Midbrain (tissue), 1 donor: ENCODE measurements around the gene VEPH1.

Experiments
- DNase-seq: peaks from one replicate; lab custom pipeline; 2025; lab: John Stamatoyannopoulos, UW

Gene VEPH1

DNA sequence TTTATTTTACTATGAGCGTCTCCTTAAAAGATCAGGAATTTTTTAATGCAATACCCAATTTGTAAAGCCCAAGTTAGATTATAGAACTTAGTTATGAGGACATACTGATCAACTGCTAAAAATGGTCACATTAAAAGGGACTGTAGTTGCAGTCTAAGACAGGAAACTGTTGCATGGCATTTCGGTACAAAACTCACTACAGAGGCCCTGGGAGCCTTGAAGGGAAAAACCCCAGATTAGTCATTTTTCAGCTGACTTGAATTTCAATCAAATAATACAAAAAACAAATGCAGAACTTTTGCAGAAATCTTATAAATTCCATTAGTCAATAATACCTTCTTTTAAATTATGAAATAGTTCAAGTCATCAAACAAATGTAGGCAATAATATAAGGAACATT, 73.5 kb downstream of the VEPH1 start:
- DNase-seq = no peak

- no peak for DNase-seq
Measured at GRCh38 chr3:157428853-157429252, 74.4 kb downstream of the VEPH1 start.

GRCh38 chr3:157427901-157428300, 75.3 kb downstream of the VEPH1 start:
- no peak for DNase-seq

GRCh38 chr3:157423337-157423736, 79.9 kb downstream of the VEPH1 start:
- DNase-seq = no peak

- no peak for DNase-seq
Measured at GRCh38 chr3:157420606-157421130, 82.5 kb downstream of the VEPH1 start.

DNA sequence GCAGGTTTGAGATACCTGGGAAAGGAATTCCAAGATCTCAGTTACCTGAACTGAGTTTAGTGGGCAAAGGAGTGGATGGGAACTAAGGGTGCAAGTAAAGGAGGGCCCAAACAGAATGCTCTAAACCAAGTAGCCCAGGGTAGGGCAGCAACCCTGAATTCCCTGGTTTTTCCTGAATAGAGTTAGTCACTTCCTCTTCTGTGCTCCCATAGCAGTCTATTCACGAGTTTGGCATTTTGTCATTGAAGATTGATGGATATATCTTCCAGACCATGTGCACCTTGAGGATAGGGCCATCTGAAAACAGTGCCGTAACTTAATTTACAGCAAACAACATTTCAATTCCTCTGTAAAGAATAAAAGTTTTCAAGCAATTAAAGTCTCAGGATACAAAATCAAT, 85.1 kb downstream of the VEPH1 start:
- no peak for DNase-seq

DNA sequence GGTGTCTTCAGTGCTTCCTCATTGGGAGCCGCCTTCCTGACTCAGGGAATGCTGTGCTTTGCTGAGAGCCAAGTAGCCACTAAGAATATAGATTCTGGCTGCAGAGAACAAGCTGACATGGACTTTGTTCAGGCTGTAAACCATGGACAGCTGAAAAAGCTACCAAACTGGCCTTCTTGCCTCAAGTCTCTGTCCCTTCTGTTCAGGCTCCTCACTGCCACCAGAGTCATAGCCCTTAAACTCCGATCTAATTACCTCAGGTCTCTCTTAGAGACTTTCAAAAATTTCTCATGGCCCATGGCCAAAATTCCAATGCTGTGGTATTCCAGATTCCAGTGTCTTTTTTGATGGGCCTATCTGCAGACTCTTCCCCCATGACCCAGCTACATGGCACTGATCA, 86.0 kb downstream of the VEPH1 start:
- no peak for DNase-seq

- no peak for DNase-seq
Measured at GRCh38 chr3:157416347-157417087, 86.7 kb downstream of the VEPH1 start.

DNA sequence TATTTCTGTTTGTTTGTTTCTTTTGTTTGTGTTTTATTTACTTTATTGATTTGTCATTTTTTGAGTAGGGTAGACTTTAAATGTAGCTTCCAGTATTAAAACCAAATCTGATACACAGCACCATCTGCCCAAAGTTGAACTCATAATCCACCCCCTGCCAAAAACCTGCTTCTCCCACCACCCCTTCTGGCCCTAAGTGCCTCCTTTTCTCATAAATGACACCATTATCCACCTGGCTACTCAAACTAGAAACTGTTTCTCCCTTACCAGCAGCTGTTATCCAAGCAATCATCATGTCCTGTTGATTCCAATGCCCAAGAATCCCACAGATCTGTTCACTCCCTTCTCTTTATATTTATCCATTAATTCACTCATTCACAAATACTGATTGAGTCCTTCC, 88.4 kb downstream of the VEPH1 start:
- DNase-seq = no peak

DNA sequence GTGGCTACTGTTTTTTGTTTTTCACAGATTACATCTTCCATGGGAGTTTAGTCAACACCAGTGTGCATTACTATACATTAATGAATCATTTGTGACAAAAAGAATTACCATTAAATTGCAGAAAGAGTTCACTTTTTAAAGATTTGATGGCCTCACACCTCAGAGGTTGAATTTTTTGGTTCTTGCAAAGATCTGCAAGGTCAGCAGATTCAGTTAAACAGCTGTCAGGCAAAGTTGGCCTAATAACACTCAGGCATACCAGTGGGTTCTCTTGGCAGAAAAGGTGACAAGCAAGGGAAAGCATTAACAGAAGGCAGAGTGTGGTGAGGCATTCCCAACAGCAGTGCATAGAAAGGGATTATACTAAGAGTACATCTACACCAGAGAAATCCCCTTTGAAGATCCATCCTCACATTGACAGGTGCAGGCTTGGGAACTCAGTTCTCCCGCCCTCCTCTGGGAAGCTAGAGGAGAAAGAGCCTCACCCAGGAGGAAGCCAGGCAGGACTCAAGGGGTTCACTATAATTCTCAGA, 90.8 kb downstream of the VEPH1 start:
- no peak for DNase-seq

DNA sequence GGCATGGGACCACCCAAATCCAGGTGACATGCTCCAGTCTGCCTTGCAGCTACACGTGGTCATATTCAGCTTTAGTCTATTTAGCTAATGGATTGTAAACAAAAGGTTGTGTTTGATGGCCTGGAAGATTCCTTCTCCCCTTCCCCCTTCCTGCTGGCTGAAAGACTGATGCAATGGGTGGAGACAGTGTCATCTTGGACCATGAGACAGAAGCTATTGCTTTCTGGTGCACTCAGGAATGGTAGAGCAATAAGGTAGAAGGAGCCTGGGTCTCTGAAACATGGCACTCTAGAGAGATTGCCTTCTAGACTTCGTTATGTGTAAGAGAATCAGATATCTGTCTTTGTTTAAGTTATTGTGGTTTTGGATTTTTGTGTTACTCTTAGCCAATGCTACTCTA, 92.3 kb downstream of the VEPH1 start:
- DNase-seq = no peak

GRCh38 chr3:157409516-157409915, 93.7 kb downstream of the VEPH1 start:
- DNase-seq = no peak

GRCh38 chr3:157408499-157409149, 94.6 kb downstream of the VEPH1 start:
- no peak for DNase-seq

DNA sequence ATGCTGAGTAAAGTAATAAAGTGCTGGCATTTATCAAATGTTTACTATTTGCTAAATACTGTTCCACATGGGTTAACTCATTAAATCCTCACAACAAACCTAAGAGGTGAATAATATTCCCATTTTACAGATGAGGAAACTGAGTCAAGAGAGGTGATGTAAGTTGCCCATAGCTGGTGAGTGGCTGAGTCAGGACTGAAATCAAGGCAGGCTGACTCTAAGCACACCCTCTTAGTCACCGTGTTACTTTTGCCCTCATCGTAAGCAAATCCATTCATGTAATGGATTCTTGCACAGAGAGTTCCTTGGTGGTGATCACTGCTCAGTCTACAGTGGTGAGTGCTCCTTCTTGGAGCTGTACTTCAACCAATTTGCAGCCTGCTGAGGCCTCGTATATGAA, 95.4 kb downstream of the VEPH1 start:
- no peak for DNase-seq

- DNase-seq = no peak
Measured at GRCh38 chr3:157406394-157406793, 96.8 kb downstream of the VEPH1 start.

GRCh38 chr3:157405457-157405856, 97.8 kb downstream of the VEPH1 start:
- DNase-seq = no peak

- DNase-seq = no peak
Measured at GRCh38 chr3:157404381-157404780, 98.8 kb downstream of the VEPH1 start.

- no peak for DNase-seq
Measured at GRCh38 chr3:157398598-157398997, 104.6 kb downstream of the VEPH1 start.

- DNase-seq = no peak
Measured at GRCh38 chr3:157394411-157394810, 108.8 kb downstream of the VEPH1 start.

DNA sequence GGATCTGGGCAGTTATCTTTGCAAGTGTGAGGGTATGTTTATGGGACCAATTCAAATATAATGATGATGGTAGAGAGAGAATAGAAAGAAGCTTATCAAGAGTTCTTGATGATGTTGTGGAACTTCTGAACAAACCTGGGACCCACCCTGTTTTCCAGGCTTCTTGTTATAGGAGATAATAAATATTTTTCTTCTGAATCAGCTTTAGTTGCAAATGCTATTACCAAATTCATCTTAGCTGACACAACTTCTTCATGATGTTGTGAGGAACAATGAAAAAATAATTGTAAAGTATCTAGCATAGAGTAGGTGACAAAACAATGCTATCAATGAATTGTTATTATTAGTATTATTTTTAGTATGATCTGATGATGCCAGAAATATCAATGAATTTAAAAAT, 110.1 kb downstream of the VEPH1 start:
- DNase-seq = no peak

- DNase-seq = no peak
Measured at GRCh38 chr3:157392104-157392503, 111.1 kb downstream of the VEPH1 start.

DNA sequence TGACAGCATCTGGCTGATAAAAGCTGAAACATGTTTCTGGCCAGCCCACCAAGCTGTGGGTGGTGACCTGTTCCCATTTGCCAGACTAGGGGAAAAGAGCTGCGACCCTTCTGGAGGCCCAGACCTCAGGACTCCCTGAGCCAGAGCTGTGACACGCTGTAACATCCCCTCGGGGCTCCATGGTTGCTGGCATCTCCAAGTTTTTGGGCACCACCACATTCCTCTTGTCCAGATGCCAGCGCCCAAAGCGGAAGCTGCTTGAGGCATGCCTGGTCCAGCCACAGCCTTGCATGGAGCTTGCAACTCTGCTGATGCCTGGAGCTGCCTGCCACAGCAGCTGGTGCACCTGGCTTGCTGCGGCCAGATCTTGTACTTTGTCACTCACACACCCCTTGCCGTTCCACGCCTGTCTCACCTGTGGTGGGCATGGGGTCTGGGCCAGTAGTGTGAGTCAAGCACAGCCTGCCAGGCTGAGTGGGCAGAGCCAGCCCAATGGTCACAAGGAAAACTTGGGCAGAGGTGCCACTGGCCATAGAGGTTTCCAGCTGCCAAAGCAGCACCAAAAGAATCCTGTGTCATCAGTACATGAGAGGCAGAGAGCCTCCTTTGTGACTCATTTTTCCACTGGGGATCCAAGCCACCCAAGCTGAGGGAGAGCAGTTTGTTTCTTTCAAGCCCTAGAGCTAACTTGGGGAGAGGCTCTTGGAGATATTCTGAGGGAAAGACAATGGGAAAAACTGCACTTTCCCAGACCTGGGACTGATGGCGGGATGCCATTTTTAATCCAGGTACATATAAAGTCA, 112.3 kb downstream of the VEPH1 start:
- DNase-seq = no peak
